H9 (cell line): ENCODE measurements around the gene PCCA. TPM values are rescaled to one million over a fixed set of nuclear protein-coding genes. Genes with fewer than 3 reads are reported as not detected.
A peak's percentile ranks its signal among the peaks of the same experiment; 100 is the strongest.

Experiments used
- DNase-seq: peaks from one replicate; pipeline ENCODE4 v3.0.0-alpha.2; 2017
- H2AFZ ChIP-seq: one replicate; pipeline ENCODE4 v1.6.1; 2013; ENCODE audit warnings: mild to moderate bottlenecking, low read length, control low read depth, moderate library complexity
- H2AK5ac ChIP-seq: 2 replicates; pipeline ENCODE4 v1.6.1; 2013; ENCODE audit warnings: low read length, control low read depth, mixed read lengths; ENCODE audit not compliant: insufficient read length
- H2BK120ac ChIP-seq: one replicate; pipeline ENCODE4 v1.6.1; 2013; ENCODE audit warnings: low read depth, mild to moderate bottlenecking, low read length, control low read depth, inconsistent platforms; ENCODE audit not compliant: poor library complexity, severe bottlenecking
- H2BK12ac ChIP-seq: 2 replicates; pipeline ENCODE4 v1.6.1; 2013; ENCODE audit warnings: low read length, control low read depth, mixed read lengths, low read depth; ENCODE audit not compliant: insufficient read length
- H2BK15ac ChIP-seq: 2 replicates; pipeline ENCODE4 v1.6.1; 2013; ENCODE audit warnings: low read depth, low read length, control low read depth
- H2BK20ac ChIP-seq: one replicate; pipeline ENCODE4 v1.6.1; 2013; ENCODE audit warnings: low read depth, mild to moderate bottlenecking, low read length, control low read depth, inconsistent platforms; ENCODE audit not compliant: poor library complexity, severe bottlenecking
- H2BK5ac ChIP-seq: 2 replicates; pipeline ENCODE4 v1.6.1; 2013; ENCODE audit warnings: low read length, control low read depth, mixed read lengths; ENCODE audit not compliant: insufficient read length
- H3K14ac ChIP-seq: 2 replicates; pipeline ENCODE4 v1.6.1; 2013; ENCODE audit warnings: low read length, control low read depth; ENCODE audit not compliant: insufficient read depth
- H3K18ac ChIP-seq: 2 replicates; pipeline ENCODE4 v1.6.1; 2013; ENCODE audit warnings: low read depth, mild to moderate bottlenecking, mixed read lengths, low read length, control low read depth; ENCODE audit not compliant: insufficient read length
- H3K23ac ChIP-seq: 2 replicates; pipeline ENCODE4 v1.6.1; 2013; ENCODE audit warnings: low read length, control low read depth, mixed read lengths, low read depth; ENCODE audit not compliant: insufficient read length
- H3K23me2 ChIP-seq: 2 replicates; pipeline ENCODE4 v1.6.1; 2013; ENCODE audit warnings: low read depth, mild to moderate bottlenecking, mixed read lengths, low read length, control low read depth; ENCODE audit not compliant: insufficient read length, poor library complexity, severe bottlenecking
- H3K27ac ChIP-seq: 2 replicates; pipeline ENCODE4 v1.5.1; 2013; ENCODE audit warnings: low read length, control low read depth, mixed read lengths, low read depth; ENCODE audit not compliant: insufficient read length
- H3K27me3 ChIP-seq: 2 replicates; pipeline ENCODE4 v1.6.1; 2013; ENCODE audit warnings: low read length, control low read depth, inconsistent platforms; ENCODE audit not compliant: insufficient read depth
- H3K4ac ChIP-seq: 2 replicates; pipeline ENCODE4 v1.6.1; 2013; ENCODE audit warnings: low read depth, mild to moderate bottlenecking, control low read depth, inconsistent platforms, low read length, moderate library complexity
- H3K4me1 ChIP-seq: 2 replicates; pipeline ENCODE4 v1.6.1; 2013; ENCODE audit warnings: low read length, control low read depth, inconsistent platforms; ENCODE audit not compliant: insufficient read depth
- H3K4me2 ChIP-seq: 2 replicates; pipeline ENCODE4 v1.6.1; 2013; ENCODE audit warnings: low read length, control low read depth, mixed read lengths; ENCODE audit not compliant: insufficient read length, insufficient read depth
- H3K56ac ChIP-seq: 2 replicates; pipeline ENCODE4 v1.6.1; 2013; ENCODE audit warnings: low read depth, mild to moderate bottlenecking, mixed read lengths, low read length, control low read depth; ENCODE audit not compliant: insufficient read length
- H3K79me1 ChIP-seq: 2 replicates; pipeline ENCODE4 v1.6.1; 2013; ENCODE audit warnings: low read depth, mild to moderate bottlenecking, moderate library complexity, low read length, control low read depth, inconsistent platforms; ENCODE audit not compliant: insufficient read depth, poor library complexity, severe bottlenecking
- H3K79me2 ChIP-seq: 2 replicates; pipeline ENCODE4 v1.6.1; 2013; ENCODE audit warnings: low read length, control low read depth, inconsistent platforms; ENCODE audit not compliant: insufficient read depth
- H3K9ac ChIP-seq: 2 replicates; pipeline ENCODE4 v1.6.1; 2013; ENCODE audit warnings: low read length, control low read depth, mixed read lengths; ENCODE audit not compliant: insufficient read length; ENCODE audit errors: extremely low read depth
- H3K9me3 ChIP-seq: one replicate; pipeline ENCODE4 v1.6.1; 2013; ENCODE audit warnings: low read depth, low read length, inconsistent platforms; ENCODE audit not compliant: control insufficient read depth
- H3T11ph ChIP-seq: one replicate; pipeline ENCODE4 v1.6.1; 2013; ENCODE audit warnings: mild to moderate bottlenecking, low read length, control low read depth, inconsistent platforms
- H4K20me1 ChIP-seq: one replicate; pipeline ENCODE4 v1.6.1; 2013; ENCODE audit not compliant: control insufficient read depth, insufficient read length, insufficient read depth
- H4K5ac ChIP-seq: 2 replicates; pipeline ENCODE4 v1.6.1; 2013; ENCODE audit warnings: low read depth, mild to moderate bottlenecking, mixed read lengths, low read length, control low read depth; ENCODE audit not compliant: insufficient read length
- H4K8ac ChIP-seq: replicated peaks from 2 replicates; pipeline ENCODE4 v1.6.1; 2013; ENCODE audit warnings: low read length, control low read depth, mixed read lengths, low read depth; ENCODE audit not compliant: insufficient read length
- H4K91ac ChIP-seq: 2 replicates; pipeline ENCODE4 v1.6.1; 2013; ENCODE audit warnings: low read depth, mild to moderate bottlenecking, moderate library complexity, mixed read lengths, low read length, control low read depth; ENCODE audit not compliant: insufficient read length
- H3K27ac Mint-ChIP-seq, 3 experiments: 2 replicates in 2 of 3; 3 replicates in 1 of 3; pipeline ENCODE4 v1.8.0; 2020 to 2021; ENCODE audit warnings: mixed read lengths in 3 of 3, mild to moderate bottlenecking in 1 of 3, moderate library complexity in 1 of 3
- H3K27me3 Mint-ChIP-seq: 2 replicates; pipeline ENCODE4 v1.8.0; 2021; ENCODE audit warnings: low read depth, mild to moderate bottlenecking, moderate library complexity, mixed read lengths
- H3K36me3 Mint-ChIP-seq, 3 experiments: 2 replicates in 2 of 3; 3 replicates in 1 of 3; pipeline ENCODE4 v1.8.0; 2020 to 2021; ENCODE audit warnings: low read depth in 3 of 3, mixed read lengths in 3 of 3; ENCODE audit not compliant: insufficient read depth in 1 of 3
- H3K4me1 Mint-ChIP-seq, 2 experiments: 2 replicates each; pipeline ENCODE4 v1.8.0; 2020; ENCODE audit warnings: mixed read lengths in 2 of 2
- H3K4me3 Mint-ChIP-seq, 2 experiments: 2 replicates in 1 of 2; 3 replicates in 1 of 2; pipeline ENCODE4 v1.8.0; 2020 to 2021; ENCODE audit warnings: mild to moderate bottlenecking in 2 of 2, mixed read lengths in 2 of 2, moderate library complexity in 1 of 2
- H3K9me3 Mint-ChIP-seq, 2 experiments: 2 replicates in 1 of 2; 3 replicates in 1 of 2; pipeline ENCODE4 v1.8.0; 2020; ENCODE audit warnings: mild to moderate bottlenecking in 2 of 2, mixed read lengths in 2 of 2, moderate library complexity in 1 of 2
- CTCF ChIP-seq: fragments of 200-600 bp; sonication (generic); conservative IDR thresholded peaks from 3 replicates; pipeline ENCODE4 v1.8.0; 2021; ENCODE audit warnings: antibody characterized with exemption, mild to moderate bottlenecking
- WGBS: extraction: QIAGEN DNeasy Blood & Tissue Kit; methylation state at CpG from one replicate; pipeline ENCODE4 v1.1.7; 2013; ENCODE audit warnings: missing lambda C conversion rate, low lambda C conversion rate, mixed read lengths; ENCODE audit not compliant: insufficient read length; ENCODE audit errors: extremely low coverage; 5-methylcytosine and 5-hydroxymethylcytosine counted together
- total RNA-seq: library from RNA; stranded (reverse); gene quantifications from 2 replicates; pipeline ENCODE4 v1.2.1, GENCODE V29; 2021

The PCCA gene
- total RNA-seq, 1 experiment from 2014 or later: 56.5 TPM

DNA sequence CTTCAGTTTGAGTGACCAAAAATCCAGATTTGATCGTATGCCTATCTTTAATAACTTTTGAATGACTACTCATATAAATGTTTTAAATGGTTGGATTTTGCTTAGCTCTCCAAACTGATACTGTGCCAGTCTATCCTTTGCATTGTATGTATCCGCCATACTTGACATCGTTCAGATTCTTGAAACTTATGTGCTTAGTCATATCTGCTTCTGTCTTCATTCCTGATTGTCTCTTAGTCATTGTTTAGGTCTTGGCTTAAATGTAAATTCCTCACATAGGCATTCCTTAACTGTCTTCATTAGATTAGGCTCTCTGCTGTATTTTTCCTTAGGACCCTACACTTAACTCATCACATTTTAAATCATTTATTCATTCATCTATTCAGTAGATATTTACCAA lies 126.0 kb downstream of the PCCA start:
- H3K27ac ChIP-seq: no peak overlapping the region

More for the DNA sequence above, 126.0 kb downstream of the PCCA start:
- H2AFZ ChIP-seq: no peak overlapping the region
- H2BK20ac ChIP-seq: no peak overlapping the region
- H3K4me1 Mint-ChIP-seq: peaks cover 21 to 23% of the 10 kb centered on the region in 2 experiments
- no peaks in the 10 kb centered on the region for H3K23me2 ChIP-seq
- H3K79me2 ChIP-seq: 0 out of 2 replicates have a peak, but pooled peaks cover 1% of the 10 kb centered on the region
- H4K20me1 ChIP-seq: no peaks in the 10 kb centered on the region
- H3K9ac ChIP-seq: no peak overlapping the region
- no peak overlapping the region for H2AK5ac ChIP-seq
- H4K8ac ChIP-seq: no peak overlapping the region
- peak overlapping the region in 1 of 3 experiments; percentile 20; a peak in 2 of 7 replicates for H3K27ac Mint-ChIP-seq
- no peaks in the 10 kb centered on the region for H3K9me3 ChIP-seq
- no peak overlapping the region for H2BK12ac ChIP-seq
- no peak overlapping the region for H3K14ac ChIP-seq
- H3K4me3 Mint-ChIP-seq: no peak overlapping the region
- H2BK15ac ChIP-seq: no peak overlapping the region
- no peak overlapping the region for H3K18ac ChIP-seq
- TF ChIP-seq CTCF: no peak
- H2BK120ac ChIP-seq: no peak overlapping the region
- H3K9me3 Mint-ChIP-seq: peaks cover 4% of the 10 kb centered on the region in 2 experiments; a peak in 2 of 5 replicates
- no peak overlapping the region for H3T11ph ChIP-seq
- no peak overlapping the region for H3K4ac ChIP-seq
- peaks cover 17 to 43% (median 39%) of the 10 kb centered on the region in 3 experiments for H3K36me3 Mint-ChIP-seq
- no peaks in the 10 kb centered on the region; the same call in 1 of the 2 replicates for H3K4me1 ChIP-seq
- H4K91ac ChIP-seq: no peak overlapping the region
- no peaks in the 10 kb centered on the region for H3K79me1 ChIP-seq
- no peak overlapping the region for H3K4me2 ChIP-seq
- no peak overlapping the region for H3K56ac ChIP-seq
- WGBS: no CpG with 5 or more reads among the region's 3 CpGs
- H3K27me3 ChIP-seq: no peaks in the 10 kb centered on the region
- no peak overlapping the region for H3K23ac ChIP-seq
- H3K27me3 Mint-ChIP-seq: no peaks in the 10 kb centered on the region
- H2BK5ac ChIP-seq: no peak overlapping the region
- H4K5ac ChIP-seq: no peak overlapping the region
- no peak for DNase-seq
